CMK (cell line): ENCODE measurements around the gene INPP5E.
A peak's percentile ranks its signal among the peaks of the same experiment; 100 is the strongest.

Experiments
- DNase-seq: peaks from one replicate; pipeline ENCODE4 v3.0.0-alpha.2; 2010; ENCODE audit warnings: low read depth

Gene INPP5E, protein sequence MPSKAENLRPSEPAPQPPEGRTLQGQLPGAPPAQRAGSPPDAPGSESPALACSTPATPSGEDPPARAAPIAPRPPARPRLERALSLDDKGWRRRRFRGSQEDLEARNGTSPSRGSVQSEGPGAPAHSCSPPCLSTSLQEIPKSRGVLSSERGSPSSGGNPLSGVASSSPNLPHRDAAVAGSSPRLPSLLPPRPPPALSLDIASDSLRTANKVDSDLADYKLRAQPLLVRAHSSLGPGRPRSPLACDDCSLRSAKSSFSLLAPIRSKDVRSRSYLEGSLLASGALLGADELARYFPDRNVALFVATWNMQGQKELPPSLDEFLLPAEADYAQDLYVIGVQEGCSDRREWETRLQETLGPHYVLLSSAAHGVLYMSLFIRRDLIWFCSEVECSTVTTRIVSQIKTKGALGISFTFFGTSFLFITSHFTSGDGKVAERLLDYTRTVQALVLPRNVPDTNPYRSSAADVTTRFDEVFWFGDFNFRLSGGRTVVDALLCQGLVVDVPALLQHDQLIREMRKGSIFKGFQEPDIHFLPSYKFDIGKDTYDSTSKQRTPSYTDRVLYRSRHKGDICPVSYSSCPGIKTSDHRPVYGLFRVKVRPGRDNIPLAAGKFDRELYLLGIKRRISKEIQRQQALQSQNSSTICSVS

DNA sequence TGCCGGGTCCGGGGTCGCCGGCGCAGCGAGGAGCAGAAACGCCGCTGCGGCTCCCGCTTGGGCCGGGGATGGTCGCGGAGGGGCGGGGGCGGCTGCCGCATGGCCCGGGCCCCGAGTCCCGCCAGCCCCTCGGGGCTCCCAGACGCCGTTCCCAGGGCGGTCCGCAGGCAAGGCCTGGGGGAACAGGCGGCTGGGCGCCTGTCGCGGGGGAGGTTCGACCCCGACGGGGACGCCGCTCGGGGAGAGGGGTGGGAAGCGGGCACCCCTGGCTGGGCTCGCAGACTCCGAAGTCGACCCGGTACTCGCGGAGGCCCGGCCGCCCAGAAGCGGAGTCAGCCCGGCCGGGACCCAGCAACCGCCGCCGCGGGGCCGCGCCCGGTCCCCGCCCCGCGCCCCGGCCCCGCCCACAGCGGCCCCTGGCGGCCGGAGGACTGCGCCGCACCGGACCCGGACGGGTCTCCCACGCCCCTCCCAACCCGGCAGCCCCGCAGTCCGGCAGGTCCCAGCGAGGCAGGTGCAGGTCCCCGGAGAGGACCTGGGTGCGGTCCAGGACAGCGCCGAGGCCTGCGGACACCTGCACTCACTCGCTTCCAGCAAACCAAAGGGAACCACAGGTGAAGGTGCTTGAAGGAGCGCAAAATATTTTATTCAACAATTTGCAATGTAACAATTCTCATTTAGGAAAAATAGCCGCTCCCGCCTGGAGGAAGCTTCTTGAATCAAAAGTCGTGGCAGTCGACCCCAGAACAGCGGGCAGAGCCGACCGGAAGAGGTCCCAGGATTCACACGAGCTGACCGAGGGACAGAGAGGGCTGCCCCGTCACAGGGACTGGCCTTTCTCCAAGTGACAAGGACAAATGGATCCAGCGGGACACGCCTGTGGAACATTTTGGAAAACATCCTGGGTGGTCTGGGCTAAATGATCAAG, at the start of gene INPP5E:
TSS of gene INPP5E (minus strand) at position 365 of the 928 bp plus-strand sequence. CDS start 426 bp downstream, outside the sequence.
- peak; percentile 38 for DNase-seq

DNA sequence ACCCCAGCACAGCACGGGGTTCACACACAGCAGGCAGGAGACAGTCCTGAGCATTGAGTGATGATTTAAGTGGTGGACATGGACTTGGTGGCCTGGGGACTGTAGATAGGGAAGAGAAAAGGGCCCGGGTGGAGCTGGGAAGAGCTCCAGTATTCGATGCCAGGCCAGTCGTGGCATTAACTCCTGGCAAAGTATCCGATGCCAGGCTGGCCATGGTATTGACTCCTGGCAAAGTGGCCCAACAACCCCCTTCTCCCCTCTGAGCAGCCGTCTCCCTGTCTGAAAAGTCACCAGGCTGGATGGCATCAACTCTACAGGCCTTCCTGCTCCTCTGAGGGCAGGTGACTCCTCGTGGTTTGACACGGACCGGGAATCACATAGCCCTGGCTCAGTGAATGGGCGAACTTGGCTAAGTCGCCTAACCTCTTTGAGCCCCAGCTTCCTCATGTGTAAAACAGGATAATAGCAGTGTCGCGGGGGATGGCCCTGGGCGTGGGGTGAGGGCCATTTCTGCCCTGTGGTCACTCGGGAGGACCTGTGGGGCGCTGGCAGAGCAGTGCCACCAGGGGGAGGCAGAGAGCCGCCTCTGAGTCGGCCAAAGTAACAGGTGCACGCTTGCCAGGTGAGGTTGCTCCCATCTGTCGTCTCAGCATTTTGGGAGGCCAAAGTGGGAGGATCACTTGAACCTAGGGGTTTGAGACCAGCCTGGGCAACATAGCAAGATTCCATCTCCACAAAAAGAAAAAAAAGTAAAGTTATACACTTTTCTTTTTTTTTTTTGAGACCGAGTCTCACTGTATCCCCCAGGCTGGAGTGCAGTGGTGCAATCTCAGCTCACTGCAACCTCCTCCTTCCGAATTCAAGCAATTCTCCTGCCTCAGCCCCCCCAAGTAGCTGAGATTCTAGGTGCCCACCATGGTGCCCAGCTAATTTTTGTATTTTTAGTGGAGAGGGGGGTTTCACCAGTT, 48.9 kb upstream of the INPP5E start:
- no peak for DNase-seq

DNA sequence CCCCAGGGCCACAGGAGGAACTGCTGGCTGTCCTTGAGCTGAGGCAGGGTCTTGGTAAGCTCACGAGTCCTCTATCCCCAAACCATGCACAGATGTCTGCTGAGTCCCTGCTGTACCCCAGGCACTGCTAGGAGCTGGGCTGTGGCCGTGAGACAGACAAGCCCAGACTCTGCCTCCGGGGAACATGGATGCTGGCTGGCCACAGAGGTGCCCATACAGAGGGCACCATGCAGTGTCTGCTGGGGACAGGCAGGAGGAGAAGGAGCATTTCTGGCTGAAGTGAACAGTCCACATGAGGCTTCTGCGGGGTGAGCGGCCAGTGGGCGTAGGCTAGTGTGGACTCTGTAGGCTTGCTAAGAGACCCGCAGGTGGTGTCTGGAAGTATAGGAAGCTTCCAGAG, 48.0 kb upstream of the INPP5E start:
- DNase-seq: no peak

DNA sequence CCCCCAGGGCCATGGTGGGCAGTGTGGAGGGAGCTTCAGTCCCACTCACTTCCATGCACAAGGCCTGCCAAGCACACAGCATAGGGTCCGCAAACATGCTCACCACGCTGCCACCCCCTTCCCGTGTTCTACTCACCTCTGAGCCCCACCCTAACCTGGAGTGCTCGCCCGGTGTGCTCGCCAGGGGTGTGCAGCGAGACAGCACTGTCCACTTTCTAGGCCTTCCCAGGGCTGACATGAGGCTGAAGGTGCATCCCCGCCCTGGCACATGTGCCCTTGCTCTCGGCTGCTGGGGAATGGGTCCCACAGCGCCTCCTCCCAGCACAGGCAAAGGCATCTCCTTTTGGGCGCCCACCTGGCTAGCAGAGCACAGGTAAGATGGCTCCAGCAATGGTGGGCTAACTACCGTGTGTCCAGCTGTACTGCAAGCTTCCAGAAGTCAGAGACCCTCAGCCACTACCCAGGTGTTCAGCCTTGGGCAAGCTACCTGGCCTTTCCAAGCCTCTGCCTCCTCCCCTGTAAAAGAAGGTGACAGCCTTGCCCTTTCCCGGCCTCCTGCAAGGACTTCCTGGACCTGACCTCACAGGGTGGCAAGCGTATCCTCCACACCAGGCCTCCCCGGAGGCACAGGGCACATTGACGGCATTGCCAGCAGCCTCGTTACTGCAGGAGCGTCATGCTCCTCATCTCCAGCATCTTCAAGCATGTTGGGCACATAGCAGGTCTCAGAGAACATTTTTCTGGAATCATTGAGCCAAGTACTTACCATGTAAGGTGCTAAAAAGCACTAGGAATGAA, 47.4 kb upstream of the INPP5E start:
- no peak for DNase-seq

DNA sequence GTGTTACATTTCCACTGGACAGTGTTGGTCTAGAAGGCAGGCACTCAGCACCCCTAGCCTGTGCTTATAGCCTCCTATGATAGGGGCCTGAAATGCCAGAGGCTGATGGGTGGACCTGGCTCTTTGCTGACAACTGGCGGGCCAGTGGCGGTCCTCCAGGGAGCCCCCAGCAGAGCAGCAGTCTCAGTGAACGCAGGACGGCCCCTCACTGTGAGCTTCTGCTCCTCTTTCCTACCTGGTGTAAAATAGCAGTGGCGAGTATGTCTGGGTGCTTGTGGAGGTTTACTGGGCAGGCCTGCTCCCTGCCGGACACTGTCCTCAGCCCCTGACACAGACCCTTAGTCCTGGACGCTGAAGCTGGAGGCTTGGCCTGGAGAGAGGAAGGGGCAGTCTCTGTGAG, 46.5 kb upstream of the INPP5E start:
- DNase-seq: no peak

DNA sequence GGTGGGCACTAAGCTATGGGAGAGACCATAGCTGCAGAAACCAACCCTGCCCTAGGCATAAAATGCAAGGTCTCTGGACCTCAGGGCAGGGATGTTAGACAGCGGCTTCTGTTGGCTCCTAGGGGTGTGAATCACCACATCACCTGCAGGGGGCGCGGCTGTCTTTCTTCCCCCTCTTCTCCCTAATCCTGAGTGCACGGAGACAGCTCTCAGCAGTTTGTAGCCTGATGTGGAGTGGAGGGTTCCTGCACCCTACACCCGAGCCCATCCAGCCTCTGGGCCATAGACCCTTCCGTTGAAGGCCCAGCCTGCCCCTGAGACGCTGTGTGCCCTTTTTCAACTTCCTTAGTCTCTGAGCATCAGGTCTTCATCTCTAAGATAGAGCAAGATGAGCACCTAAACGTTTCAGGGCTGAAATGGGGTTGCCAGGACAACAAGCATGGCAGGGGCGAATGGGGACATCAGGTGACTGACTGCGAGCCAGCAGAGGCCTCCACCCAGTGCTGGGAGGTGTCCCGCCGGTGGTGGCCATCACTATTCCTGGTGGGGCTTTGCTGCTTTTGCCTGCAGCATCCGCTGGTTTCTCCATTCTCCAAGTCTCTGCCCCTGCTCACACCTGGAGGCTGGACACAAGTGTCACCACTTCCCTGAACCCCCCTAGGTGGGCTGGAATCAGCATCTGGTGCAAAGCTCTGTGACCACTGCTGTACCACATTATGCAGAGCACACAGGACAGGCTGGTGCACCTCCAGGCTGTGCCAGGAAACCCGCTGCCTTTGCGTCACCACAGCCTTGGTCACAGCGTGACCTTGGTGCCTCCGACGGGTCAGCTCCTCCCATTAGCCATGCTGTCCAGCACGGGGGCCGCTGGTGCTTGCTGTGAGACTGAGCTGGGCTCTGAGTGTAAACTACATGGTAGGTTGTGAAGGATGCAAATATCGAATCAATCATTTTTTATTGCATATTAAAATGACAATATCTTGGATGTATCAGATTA, 45.7 kb upstream of the INPP5E start:
- DNase-seq: peak; percentile 45

DNA sequence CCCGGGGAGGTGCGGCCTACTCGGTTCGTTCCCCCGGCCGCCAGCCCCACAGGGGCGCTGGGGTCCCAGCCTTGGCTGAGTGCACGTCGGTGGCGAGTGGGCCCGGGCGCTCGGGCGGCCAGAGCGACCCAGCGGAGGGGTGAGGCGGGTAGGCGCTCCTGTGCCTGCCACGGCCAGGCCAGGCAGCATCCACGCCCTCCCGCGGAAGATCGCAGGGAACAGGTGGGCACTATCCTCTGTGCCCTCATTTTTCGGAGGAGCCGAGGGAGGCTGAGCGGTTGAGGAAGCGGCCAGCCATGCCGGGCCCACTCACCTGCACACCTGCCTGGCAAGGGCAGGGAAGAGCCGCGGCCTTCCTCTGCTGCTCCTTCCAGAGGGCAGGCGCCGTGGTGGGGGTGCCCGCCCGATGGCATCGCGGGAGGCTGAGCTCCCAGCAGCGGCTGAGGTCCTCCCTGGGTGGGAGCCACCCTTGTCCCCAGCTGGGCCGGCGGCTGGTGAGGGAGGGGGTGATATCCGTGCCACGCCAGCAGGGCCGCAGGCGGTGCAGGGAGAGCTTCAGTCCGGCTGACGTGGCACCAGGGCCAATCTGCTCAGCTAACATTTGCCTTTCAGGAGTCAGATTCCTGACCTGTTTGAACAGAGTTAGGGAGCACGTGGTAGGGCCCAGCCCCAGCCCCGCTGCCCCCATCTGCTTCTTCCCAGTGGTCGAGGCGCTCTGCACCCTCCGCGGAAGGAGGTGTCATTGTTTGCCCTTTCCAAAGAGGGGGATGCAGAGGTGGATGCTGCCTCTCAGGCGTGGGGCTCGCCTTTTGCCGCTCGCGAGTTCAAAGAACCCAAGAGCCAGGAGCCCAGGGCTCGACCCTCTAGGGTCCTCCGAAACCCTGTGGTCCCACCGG, 44.8 kb upstream of the INPP5E start:
- no peak for DNase-seq

DNA sequence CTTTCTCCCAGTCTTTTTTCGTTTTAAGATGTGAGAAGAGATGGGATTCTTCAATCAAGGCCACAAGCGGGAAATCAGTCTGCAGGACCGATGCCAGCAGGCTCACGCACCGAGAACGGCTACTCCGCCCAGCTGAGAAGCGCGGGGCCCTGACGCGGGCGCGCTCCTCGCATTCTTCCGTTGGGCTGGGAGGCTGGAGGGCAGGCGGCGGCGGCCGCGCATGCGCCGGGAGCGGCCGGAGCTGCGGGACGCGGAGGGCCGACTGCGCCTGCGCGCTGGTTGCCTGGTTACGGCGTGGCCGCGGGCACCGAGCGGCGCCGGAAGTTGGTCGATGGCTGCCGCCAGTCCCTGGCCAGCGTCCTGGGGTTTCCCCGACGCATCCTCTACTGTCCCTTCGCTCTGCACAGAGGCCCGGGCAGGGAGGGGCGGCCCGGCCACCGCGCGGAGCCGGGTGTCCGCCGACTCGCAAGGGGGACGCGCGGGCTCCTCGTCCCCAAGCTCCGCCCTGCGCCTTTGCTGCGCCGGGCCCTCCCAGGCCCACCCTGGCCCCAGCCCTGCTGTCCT, 44.0 kb upstream of the INPP5E start:
- DNase-seq: peak; percentile 75

DNA sequence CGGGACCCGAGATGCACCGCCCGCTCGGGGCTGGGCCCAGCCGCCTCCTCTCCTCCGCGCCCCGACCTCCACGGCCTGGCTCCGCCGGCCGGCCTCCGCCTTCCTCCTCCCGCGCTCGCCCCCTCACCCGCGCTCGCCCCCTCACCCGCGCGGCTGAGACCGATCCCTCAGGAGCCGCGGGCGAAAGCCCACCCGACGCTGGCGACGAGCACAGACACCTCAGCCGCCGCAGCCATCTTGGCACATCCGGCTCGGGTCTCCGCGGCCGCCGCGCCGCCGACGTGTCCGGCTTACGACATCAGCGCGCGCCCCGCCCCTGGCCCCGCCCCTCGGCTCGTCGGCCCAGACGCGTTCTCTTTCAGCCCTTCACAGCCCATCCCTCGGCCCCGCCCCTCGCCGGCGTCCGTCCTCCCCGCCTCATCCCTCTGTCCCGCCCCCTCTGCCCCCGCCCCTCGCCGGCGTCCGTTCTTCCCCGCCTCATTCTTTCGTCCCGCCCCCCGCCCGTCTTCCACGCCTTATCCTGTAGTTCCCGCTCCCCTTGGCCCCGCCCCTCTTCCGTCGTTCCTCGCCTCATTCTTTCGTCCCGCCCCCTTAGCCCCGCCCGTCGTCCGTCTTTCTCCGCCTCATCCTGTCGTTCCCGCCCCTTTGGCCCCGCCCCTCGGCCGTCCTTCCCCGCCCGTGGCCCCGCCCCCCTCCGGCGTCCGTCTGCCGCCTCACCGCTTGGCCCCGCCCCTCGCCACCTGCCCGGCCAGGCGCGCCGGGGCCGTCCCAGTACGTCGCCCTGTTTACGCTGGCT, 43.3 kb upstream of the INPP5E start, which contains the start of gene SEC16A:
TSS of gene SEC16A (minus strand) at position 248 of the 796 bp plus-strand sequence. CDS start 5,425 bp downstream, outside the sequence.
- peak; percentile 94 for DNase-seq

DNA sequence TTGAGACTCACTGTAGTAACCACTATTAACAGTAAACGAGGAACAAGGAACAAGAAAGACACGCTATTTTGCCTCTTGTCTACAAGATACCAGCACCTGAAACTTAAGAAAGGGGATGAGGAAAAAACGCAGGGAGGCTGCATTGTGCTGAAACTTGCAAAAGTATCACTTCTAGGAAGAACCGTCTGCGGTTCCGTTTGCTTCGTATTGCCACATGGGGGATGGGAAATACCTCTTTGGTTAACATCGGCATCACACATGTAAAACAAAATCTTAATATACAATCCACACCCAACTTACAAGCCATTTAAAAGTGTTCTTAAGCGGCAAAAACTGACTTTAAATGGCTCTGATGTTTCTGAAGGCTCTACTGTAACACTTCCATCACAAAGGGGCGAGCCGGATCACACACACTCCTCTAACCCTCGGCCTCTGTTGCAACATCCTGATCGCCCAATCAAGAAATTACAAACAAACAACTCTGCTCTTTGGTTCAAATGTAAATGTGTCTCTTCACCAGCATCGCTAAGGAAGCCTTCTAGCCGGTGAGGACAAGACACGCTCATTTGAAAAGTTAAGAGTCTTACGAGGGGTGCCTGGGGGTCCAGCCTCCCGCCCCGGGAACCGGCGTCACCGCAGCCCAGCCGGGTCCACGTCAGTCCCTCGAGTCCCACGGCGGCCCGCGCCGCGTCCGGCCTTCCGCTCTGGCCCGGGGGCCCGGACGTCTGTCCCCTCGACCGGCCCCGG, 42.6 kb upstream of the INPP5E start:
- peak; percentile 14 for DNase-seq

DNA sequence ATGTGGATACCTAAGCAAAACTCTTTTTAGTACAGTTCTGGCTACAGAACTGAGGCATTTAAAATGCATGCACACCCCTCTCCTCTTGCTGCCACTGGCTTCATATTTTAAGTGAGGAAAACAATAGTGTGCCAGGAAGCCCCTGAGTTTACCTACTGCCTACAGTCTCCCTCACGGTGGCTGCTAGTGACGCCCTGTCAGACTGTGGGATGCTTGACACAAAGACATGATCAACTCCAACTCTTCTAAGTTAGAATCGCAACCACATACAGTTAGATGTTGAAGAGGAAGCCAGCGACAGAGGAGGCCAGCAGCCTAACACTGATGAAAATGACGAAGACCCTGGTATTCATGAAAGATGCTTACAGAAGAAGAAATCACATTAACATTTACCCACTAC, 41.9 kb upstream of the INPP5E start:
- no peak for DNase-seq

DNA sequence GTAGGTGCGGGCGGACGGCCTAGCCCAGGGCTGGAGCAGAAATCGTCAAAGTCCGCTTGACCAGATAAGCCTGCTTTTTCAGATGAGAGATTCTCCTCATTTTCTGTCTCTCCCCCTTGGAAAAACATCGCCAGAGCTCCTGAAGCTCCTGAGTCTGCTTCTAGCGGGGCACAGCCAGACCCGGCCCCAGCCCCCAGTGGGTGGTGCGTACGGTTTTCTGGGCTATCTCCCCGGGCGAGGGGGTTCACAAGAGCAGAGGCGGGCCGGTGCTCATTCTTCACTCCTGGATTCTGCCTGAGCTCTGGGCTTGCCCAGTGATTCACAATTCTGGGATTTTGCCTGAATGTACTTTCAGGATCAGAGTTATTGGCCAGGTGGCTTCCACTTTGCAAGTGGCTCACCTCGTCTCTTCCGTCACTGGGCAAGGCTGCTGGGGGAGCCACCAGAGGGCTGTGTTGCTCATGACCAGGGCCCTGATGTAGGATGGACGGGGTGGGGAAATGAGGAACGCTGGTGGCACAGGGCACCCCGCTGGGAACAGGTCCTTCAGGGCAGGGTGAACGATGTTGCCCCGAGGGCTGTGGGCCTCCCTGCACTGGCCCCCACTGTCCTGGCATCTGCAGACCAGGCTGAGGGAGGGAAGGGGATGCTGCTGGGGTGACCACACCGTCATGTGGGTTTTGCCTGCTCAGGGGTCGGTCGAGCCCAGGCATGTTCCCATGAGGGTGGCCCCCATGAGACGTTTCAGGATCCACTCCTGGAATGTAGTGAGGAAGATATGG, 36.9 kb upstream of the INPP5E start:
- no peak for DNase-seq

DNA sequence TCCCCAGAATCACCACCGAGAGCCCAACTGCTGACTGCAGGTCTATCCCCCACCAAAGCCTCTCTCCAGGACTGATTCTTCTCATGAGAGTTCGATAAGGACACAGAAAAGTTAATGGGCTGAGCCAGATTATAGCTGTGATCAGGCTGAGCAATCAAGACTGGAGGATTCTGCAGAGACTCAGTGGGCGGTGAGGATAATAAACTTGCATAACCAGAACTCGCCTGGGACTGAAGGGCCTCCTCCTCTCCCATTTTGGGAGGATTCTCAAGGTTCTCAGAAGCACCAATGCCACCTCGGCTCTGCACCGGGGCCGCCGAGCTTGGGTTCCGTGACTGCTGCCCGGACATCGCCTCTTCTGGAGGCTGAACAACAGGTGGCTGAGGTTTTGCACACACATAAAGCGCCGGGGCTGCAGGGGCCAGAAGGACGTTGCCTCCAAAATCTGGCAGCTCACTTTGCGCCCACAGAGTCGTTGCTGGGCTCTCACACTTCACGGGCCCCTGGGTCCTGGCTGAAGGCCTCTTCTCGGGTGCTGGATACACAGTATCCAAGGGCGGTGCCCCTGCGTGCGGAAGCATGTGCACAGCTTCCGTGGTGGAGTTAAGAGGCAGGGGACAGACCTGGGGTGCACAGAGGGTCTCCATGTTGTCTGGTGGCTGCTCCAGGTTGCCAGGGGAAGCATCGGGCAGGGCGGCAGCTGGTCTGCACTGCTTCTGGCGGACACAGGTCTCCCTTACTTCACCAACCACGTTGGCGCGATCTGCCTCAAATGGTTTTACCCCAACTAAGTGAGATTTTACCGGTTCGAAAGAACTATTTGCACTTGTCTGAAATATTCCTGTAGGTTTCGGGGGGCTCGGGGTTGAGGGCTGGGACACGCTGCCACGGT, 35.6 kb upstream of the INPP5E start:
- DNase-seq: no peak

DNA sequence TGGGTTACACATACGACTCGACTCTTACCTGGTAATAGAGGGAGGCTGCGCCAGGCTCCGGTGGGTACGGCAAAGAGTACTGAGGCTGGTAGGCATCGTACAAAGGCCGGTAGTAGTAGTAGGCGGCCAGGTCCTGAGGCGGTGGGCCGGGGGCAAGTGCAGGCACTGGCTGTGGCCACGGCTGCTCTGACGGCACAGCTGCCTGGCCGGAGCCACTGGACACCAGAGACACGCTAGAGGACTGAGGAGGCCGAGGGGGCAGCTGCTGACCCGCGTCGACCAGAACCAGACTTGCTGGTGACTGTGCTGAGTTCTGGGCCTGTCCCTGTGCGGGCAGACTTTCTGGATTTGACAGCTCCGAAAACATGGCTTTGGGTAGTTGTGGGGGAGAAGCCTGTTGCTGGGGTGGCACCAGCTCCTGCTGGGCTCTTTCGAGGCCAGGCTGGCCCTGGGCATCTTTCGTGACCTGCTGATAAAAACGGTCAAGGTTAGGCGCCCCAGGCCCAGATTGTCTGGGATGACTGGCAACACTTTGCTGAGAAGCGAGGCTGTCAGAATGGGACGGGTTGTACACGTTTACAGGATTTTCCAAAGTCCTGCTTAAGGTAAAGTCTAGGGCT, 34.5 kb upstream of the INPP5E start:
- no peak for DNase-seq
